K562 (cell line): ENCODE measurements around the gene GPD1L. TPM values are rescaled to one million over a fixed set of nuclear protein-coding genes. Genes with fewer than 3 reads are reported as not detected.
A peak's percentile ranks its signal among the peaks of the same experiment; 100 is the strongest.

Experiments used
- ETV6 ChIP-seq, 3 experiments: fragments of 150-350 bp in 1 of 3; sonication (generic) in 1 of 3; formaldehyde crosslinking in 1 of 3; IDR thresholded peaks; 2 replicates each; pipeline versions ENCODE4 v1.6.1 to v1.8.0; 2014 to 2022; ENCODE audit warnings: borderline replicate concordance in 2 of 3, low read depth in 2 of 3, antibody characterized with exemption in 1 of 3, low read length in 1 of 3, mild to moderate bottlenecking in 1 of 3, missing genetic modification reagents in 1 of 3
- FIP1L1 ChIP-seq: fragments of 200-400 bp; formaldehyde crosslinking; IDR thresholded peaks from 2 replicates; pipeline ENCODE4 v1.6.1; 2018; ENCODE audit warnings: mild to moderate bottlenecking, low read depth, low read length; ENCODE audit not compliant: poor library complexity, severe bottlenecking
- FOXK1 ChIP-seq: sonication (generic); formaldehyde crosslinking; IDR thresholded peaks from 2 replicates; pipeline ENCODE4 v1.8.0; 2022; ENCODE audit warnings: missing genetic modification reagents, mild to moderate bottlenecking, borderline replicate concordance
- HDAC8 ChIP-seq: fragments of 450-650 bp; IDR thresholded peaks from 2 replicates; pipeline ENCODE4 v1.6.1; 2016; ENCODE audit warnings: mild to moderate bottlenecking, missing genetic modification characterization, moderate library complexity, missing compliant biosample characterization
- NBN ChIP-seq: fragments of 450-650 bp; IDR thresholded peaks from 2 replicates; pipeline ENCODE4 v1.6.1; 2016; ENCODE audit warnings: low read depth, mild to moderate bottlenecking
- NFIC ChIP-seq: fragments of 450-650 bp; IDR thresholded peaks from 2 replicates; pipeline ENCODE4 v1.6.1; 2017; ENCODE audit warnings: mild to moderate bottlenecking, inconsistent platforms
- NONO ChIP-seq, 2 experiments: fragments of 200-400 bp in 1 of 2; fragments of 450-650 bp in 1 of 2; formaldehyde crosslinking in 1 of 2; IDR thresholded peaks; 2 replicates each; pipeline ENCODE4 v1.6.1; 2017; ENCODE audit warnings: low read depth in 2 of 2, mild to moderate bottlenecking in 2 of 2, moderate library complexity in 2 of 2, low read length in 1 of 2
- POLR2A ChIP-seq: fragments of 450-650 bp; conservative IDR thresholded peaks from 2 replicates; pipeline ENCODE4 v1.6.1; 2016
- RFX7 ChIP-seq: fragments of 250-450 bp; sonication (Bioruptor Pico); IDR thresholded peaks from 2 replicates; pipeline ENCODE4 v1.5.1; 2021; ENCODE audit warnings: mild to moderate bottlenecking
- SAP30 ChIP-seq: fragments of 200-600 bp; sonication (generic); IDR thresholded peaks from 2 replicates; pipeline ENCODE4 v1.6.1; 2012; ENCODE audit warnings: borderline replicate concordance, low read depth, mild to moderate bottlenecking, moderate library complexity, low read length, control low read depth, inconsistent platforms; ENCODE audit not compliant: insufficient read depth, poor library complexity, severe bottlenecking
- SMAD2 ChIP-seq: fragments of 150-350 bp; IDR thresholded peaks from 2 replicates; pipeline ENCODE4 v1.6.1; 2014; ENCODE audit warnings: low read depth, mild to moderate bottlenecking, low read length
- TCF7L2 ChIP-seq: fragments of 150-350 bp; IDR thresholded peaks from 2 replicates; pipeline ENCODE4 v1.6.1; 2016; ENCODE audit warnings: low read depth, mild to moderate bottlenecking, low read length, moderate library complexity
- TOE1 ChIP-seq, 2 experiments: fragments of 450-650 bp in 1 of 2; sonication (generic) in 1 of 2; formaldehyde crosslinking in 1 of 2; IDR thresholded peaks; 2 replicates each; pipeline versions ENCODE4 v1.7.1 to v1.8.0; 2016 to 2022; ENCODE audit warnings: borderline replicate concordance in 2 of 2, mild to moderate bottlenecking in 2 of 2, antibody characterized with exemption in 1 of 2, inconsistent platforms in 1 of 2, low read depth in 1 of 2, missing genetic modification reagents in 1 of 2, moderate library complexity in 1 of 2
- ZC3H8 ChIP-seq: fragments of 450-650 bp; IDR thresholded peaks from 2 replicates; pipeline ENCODE4 v1.6.1; 2017
- ZNF77 ChIP-seq: fragments of 250-450 bp; sonication (Bioruptor Pico); IDR thresholded peaks from 2 replicates; pipeline ENCODE4 v1.5.0; 2020
- polyA plus RNA-seq, 8 experiments: library from polyadenylated mRNA; depleted of rRNA in 4 of 8; stranded (reverse) in 5 of 8; unstranded in 3 of 8; fragments of >200 nt; fragmentation: Nextera tagmentation in 2 of 8; fragmentation: Illumina TruSeq in 1 of 8; extraction: Ambion mirVana in 2 of 8; extraction: Trizol in 1 of 8; gene quantifications; 2 replicates each; pipeline versions ENCODE4 v1.2.1 to v1.2.3, GENCODE V29; 2011 to 2014; ENCODE audit warnings: inconsistent platforms in 1 of 8, missing spikeins in 1 of 8
- total RNA-seq, 7 experiments: library from RNA; depleted of rRNA in 6 of 7; stranded (reverse); fragments of >200 nt in 6 of 7; fragmentation: Illumina TruSeq in 2 of 7; extraction: Trizol in 2 of 7; gene quantifications; 2 replicates each; pipeline versions ENCODE4 v1.2.1 to v1.2.3, GENCODE V29; 2011 to 2021; ENCODE audit warnings: low replicate concordance in 1 of 7
- TF ChIP-seq, protein P1 (sequence below): fragments of 250-450 bp; sonication (Bioruptor Pico); IDR thresholded peaks from 2 replicates; pipeline ENCODE4 v1.5.0; 2021
- TF ChIP-seq, protein P2 (sequence below): sonication (generic); formaldehyde crosslinking; IDR thresholded peaks from 2 replicates; pipeline ENCODE4 v1.8.0; 2022; ENCODE audit warnings: mild to moderate bottlenecking, missing genetic modification reagents
- TF ChIP-seq, protein P3 (sequence below): fragments of 150-350 bp; IDR thresholded peaks from 2 replicates; pipeline ENCODE4 v1.6.1; 2014; ENCODE audit warnings: low read depth, mild to moderate bottlenecking, low read length, borderline replicate concordance
- TF ChIP-seq, protein P4 (sequence below): fragments of 450-650 bp; conservative IDR thresholded peaks from 2 replicates; pipeline ENCODE4 v1.6.1; 2016; ENCODE audit warnings: missing genetic modification characterization, low read depth, mild to moderate bottlenecking, missing compliant biosample characterization, moderate library complexity

The GPD1L gene
- total and polyA plus RNA-seq, 9 of the 15 experiments (the other 6 are each of a cell fraction or from before 2014, with no cell fraction given), result 1.6 to 17.3 (median 12.3) TPM

DNA sequence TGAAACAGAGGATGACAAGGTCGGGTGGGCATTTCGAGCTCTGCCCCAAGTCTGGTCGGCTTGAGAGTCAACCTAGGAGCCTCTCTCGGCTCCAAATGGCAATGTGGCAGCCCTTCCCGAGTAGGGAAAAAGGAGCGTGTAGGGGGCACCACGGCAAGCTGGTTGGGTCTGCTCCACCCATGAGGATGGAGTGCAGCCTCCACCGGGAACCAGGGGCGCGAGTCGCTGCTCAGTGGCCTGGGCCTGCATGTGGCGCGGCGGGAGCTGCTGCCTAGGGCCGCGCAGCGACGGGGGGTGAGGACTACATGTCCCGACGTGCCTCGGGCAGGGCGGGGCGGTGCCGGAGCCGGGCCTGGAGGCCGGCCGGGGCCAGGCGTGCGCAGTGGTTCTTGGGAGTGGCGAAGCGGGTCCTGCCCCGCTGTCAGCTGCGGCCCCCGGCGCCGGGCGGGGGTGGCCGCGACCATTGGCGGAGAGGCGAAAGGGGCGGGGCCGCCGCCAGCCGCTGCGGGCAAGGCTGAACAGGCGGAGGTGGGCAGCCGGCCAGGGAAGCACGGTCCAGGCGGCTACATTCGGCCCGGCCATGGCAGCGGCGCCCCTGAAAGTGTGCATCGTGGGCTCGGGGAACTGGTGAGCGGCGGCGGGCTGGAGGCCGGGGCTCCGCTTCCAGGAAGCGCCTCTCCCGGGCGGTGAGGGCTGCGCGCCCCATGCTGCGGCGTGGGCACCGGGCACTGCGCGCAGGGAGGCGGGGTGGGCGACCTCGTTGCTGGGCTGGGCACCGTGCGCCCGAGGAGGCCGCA lies at the start of gene GPD1L (continued):
- TF ChIP-seq, protein P1, sequence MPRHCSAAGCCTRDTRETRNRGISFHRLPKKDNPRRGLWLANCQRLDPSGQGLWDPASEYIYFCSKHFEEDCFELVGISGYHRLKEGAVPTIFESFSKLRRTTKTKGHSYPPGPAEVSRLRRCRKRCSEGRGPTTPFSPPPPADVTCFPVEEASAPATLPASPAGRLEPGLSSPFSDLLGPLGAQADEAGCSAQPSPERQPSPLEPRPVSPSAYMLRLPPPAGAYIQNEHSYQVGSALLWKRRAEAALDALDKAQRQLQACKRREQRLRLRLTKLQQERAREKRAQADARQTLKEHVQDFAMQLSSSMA (CRISPR knock-in tag), result peak; percentile 72; the same call in 1 of the 2 replicates
- TF ChIP-seq FIP1L1 (peak; percentile 74), NBN (no peak), TOE1 (IDR thresholded peaks at IDR 0.05; ENCODE audit: borderline replicate concordance) (no peak), TOE1 (CRISPR knock-in tag; IDR thresholded peaks at IDR 0.05; ENCODE audit: borderline replicate concordance, low read depth) (no peak), SAP30 (peak; percentile 43), HDAC8 (0 out of 2 replicates have a peak, but pooled peaks have one; percentile 73), SMAD2 (no peak), RFX7 (CRISPR knock-in tag) (no peak), ZC3H8 (no peak), NFIC (peak; percentile 75), NONO (IDR thresholded peaks at IDR 0.05; ENCODE audit: low read depth in 2 of 2, low read length in 1 of 2) (peak; percentile 8 to 34; a peak in 1 of 4 replicates), ZNF77 (CRISPR knock-in tag) (no peak), POLR2A (peak; percentile 53; the same call in 1 of the 2 replicates), FOXK1 (CRISPR knock-in tag) (no peak), TCF7L2 (no peak), ETV6 (IDR thresholded peaks at IDR 0.05; ENCODE audit: borderline replicate concordance in 1 of 2, low read depth in 2 of 2, low read length in 1 of 2) (no peak), ETV6 (CRISPR knock-in tag; IDR thresholded peaks at IDR 0.05; ENCODE audit: borderline replicate concordance) (peak; percentile 75; the same call in 1 of the 2 replicates)
- TF ChIP-seq, protein P2, sequence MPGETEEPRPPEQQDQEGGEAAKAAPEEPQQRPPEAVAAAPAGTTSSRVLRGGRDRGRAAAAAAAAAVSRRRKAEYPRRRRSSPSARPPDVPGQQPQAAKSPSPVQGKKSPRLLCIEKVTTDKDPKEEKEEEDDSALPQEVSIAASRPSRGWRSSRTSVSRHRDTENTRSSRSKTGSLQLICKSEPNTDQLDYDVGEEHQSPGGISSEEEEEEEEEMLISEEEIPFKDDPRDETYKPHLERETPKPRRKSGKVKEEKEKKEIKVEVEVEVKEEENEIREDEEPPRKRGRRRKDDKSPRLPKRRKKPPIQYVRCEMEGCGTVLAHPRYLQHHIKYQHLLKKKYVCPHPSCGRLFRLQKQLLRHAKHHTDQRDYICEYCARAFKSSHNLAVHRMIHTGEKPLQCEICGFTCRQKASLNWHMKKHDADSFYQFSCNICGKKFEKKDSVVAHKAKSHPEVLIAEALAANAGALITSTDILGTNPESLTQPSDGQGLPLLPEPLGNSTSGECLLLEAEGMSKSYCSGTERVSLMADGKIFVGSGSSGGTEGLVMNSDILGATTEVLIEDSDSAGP (CRISPR knock-in tag), result no peak
- TF ChIP-seq, protein P3, sequence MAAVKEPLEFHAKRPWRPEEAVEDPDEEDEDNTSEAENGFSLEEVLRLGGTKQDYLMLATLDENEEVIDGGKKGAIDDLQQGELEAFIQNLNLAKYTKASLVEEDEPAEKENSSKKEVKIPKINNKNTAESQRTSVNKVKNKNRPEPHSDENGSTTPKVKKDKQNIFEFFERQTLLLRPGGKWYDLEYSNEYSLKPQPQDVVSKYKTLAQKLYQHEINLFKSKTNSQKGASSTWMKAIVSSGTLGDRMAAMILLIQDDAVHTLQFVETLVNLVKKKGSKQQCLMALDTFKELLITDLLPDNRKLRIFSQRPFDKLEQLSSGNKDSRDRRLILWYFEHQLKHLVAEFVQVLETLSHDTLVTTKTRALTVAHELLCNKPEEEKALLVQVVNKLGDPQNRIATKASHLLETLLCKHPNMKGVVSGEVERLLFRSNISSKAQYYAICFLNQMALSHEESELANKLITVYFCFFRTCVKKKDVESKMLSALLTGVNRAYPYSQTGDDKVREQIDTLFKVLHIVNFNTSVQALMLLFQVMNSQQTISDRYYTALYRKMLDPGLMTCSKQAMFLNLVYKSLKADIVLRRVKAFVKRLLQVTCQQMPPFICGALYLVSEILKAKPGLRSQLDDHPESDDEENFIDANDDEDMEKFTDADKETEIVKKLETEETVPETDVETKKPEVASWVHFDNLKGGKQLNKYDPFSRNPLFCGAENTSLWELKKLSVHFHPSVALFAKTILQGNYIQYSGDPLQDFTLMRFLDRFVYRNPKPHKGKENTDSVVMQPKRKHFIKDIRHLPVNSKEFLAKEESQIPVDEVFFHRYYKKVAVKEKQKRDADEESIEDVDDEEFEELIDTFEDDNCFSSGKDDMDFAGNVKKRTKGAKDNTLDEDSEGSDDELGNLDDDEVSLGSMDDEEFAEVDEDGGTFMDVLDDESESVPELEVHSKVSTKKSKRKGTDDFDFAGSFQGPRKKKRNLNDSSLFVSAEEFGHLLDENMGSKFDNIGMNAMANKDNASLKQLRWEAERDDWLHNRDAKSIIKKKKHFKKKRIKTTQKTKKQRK, result no peak
- TF ChIP-seq, protein P4, sequence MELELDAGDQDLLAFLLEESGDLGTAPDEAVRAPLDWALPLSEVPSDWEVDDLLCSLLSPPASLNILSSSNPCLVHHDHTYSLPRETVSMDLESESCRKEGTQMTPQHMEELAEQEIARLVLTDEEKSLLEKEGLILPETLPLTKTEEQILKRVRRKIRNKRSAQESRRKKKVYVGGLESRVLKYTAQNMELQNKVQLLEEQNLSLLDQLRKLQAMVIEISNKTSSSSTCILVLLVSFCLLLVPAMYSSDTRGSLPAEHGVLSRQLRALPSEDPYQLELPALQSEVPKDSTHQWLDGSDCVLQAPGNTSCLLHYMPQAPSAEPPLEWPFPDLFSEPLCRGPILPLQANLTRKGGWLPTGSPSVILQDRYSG, result 0 out of 2 replicates have a peak, but pooled peaks have one; percentile 40
